Glomerular visceral epithelial cell (primary cell): Measurements from ENCODE around the gene GPR42.
"Not testable (repeated sequence)": the region's sequence is repeated elsewhere in the genome, so short reads cannot be mapped to it uniquely, and the experiment has no call there.

ENCODE experiments used
- DNase-seq: peaks from one replicate; pipeline ENCODE4 v3.0.0-alpha.2; 2016; ENCODE audit errors: extremely low spot score

Gene GPR42

GRCh38 chr19:35396240-35396885, 25.5 kb downstream of the GPR42 start:
- no peak for DNase-seq

GRCh38 chr19:35397064-35397463, 26.2 kb downstream of the GPR42 start:
- no peak for DNase-seq

GRCh38 chr19:35398570-35398969, 27.7 kb downstream of the GPR42 start:
- DNase-seq = no peak

- DNase-seq = no peak
Measured at GRCh38 chr19:35399231-35399630, 28.4 kb downstream of the GPR42 start.

- no peak for DNase-seq
Measured at GRCh38 chr19:35399948-35400772, 29.3 kb downstream of the GPR42 start.

GRCh38 chr19:35400773-35401100, 29.9 kb downstream of the GPR42 start:
- no peak for DNase-seq

- DNase-seq = not testable (repeated sequence)
Measured at GRCh38 chr19:35401416-35401815, 30.5 kb downstream of the GPR42 start.

- no peak for DNase-seq
Measured at GRCh38 chr19:35403116-35403760, 32.4 kb downstream of the GPR42 start.

GRCh38 chr19:35404879-35405622, 34.2 kb downstream of the GPR42 start:
- DNase-seq = peak; percentile 68

GRCh38 chr19:35407619-35408018, 36.8 kb downstream of the GPR42 start:
- DNase-seq = no peak

- no peak for DNase-seq
Measured at GRCh38 chr19:35408284-35409171, 37.7 kb downstream of the GPR42 start.

- DNase-seq = no peak
Measured at GRCh38 chr19:35409191-35409590, 38.3 kb downstream of the GPR42 start.

- DNase-seq = no peak
Measured at GRCh38 chr19:35410487-35410886, 39.6 kb downstream of the GPR42 start.

- no peak for DNase-seq
Measured at GRCh38 chr19:35414442-35414841, 43.6 kb downstream of the GPR42 start.

- DNase-seq = no peak
Measured at GRCh38 chr19:35416331-35416730, 45.5 kb downstream of the GPR42 start.

- DNase-seq = no peak
Measured at GRCh38 chr19:35417278-35417677, 46.4 kb downstream of the GPR42 start.

- no peak for DNase-seq
Measured at GRCh38 chr19:35417713-35418534, 47.1 kb downstream of the GPR42 start.

GRCh38 chr19:35419046-35419445, 48.2 kb downstream of the GPR42 start:
- no peak for DNase-seq

- DNase-seq = no peak
Measured at GRCh38 chr19:35419805-35420204, 48.9 kb downstream of the GPR42 start.

GRCh38 chr19:35421362-35421761, 50.5 kb downstream of the GPR42 start:
- DNase-seq = no peak
